Activated CD4-positive, CD25-positive, alpha-beta regulatory T cell treated with anti-CD3 and anti-CD28 coated beads, Interleukin-2, amount 50 U/mL, for 24 hours (primary cell): ENCODE data around the gene ZBTB12.
A peak's percentile ranks its signal among the peaks of the same experiment; 100 is the strongest.
"Not testable (repeated sequence)": the region's sequence is repeated elsewhere in the genome, so short reads cannot be mapped to it uniquely, and the experiment has no call there.

Experiments used
- ATAC-seq, 2 donors: fragments of 150-1000 bp; cut with Tn5 transposase; one replicate each; pipeline ENCODE4 v1.10.0; 2021; ENCODE audit warnings: mild to moderate bottlenecking in 1 of 2, moderate library complexity in 1 of 2

Gene ZBTB12

GRCh38 chr6:31874084-31874670 is 27.7 kb downstream of the ZBTB12 start:
- no peak for ATAC-seq

- no peak for ATAC-seq
These were observed 30.7 kb downstream of the ZBTB12 start for GRCh38 chr6:31871046-31871659.

GRCh38 chr6:31870385-31870921 is 31.4 kb downstream of the ZBTB12 start:
- ATAC-seq: no peak

- no peak for ATAC-seq
These were observed 32.5 kb downstream of the ZBTB12 start for GRCh38 chr6:31869343-31869742.

- ATAC-seq: not testable (repeated sequence)
These were observed 33.3 kb downstream of the ZBTB12 start for GRCh38 chr6:31868658-31868971.

- no peak for ATAC-seq
These were observed 36.4 kb downstream of the ZBTB12 start for GRCh38 chr6:31865205-31866118.

- no peak for ATAC-seq
These were observed 37.1 kb downstream of the ZBTB12 start for GRCh38 chr6:31864818-31865204.

GRCh38 chr6:31864123-31864562 is 37.7 kb downstream of the ZBTB12 start:
- not testable (repeated sequence) for ATAC-seq

- ATAC-seq: peak; percentile 97 to 98
These were observed 39.3 kb downstream of the ZBTB12 start, which contains the start of gene NEU1 for GRCh38 chr6:31862344-31863235. TSS of gene NEU1 (minus strand) at chr6:31862821. CDS start at chr6:31862776, 45 bp downstream.

GRCh38 chr6:31861919-31862343 is 40.0 kb downstream of the ZBTB12 start:
- no peak for ATAC-seq

GRCh38 chr6:31861150-31861549 is 40.7 kb downstream of the ZBTB12 start:
- no peak for ATAC-seq

- no peak for ATAC-seq
These were observed 41.5 kb downstream of the ZBTB12 start for GRCh38 chr6:31860349-31860748.

GRCh38 chr6:31859923-31860322 is 42.0 kb downstream of the ZBTB12 start:
- ATAC-seq: no peak

- no peak for ATAC-seq
These were observed 43.2 kb downstream of the ZBTB12 start for GRCh38 chr6:31858707-31859106.

GRCh38 chr6:31857774-31858173 is 44.1 kb downstream of the ZBTB12 start:
- ATAC-seq: not testable (repeated sequence)

- ATAC-seq: not testable (repeated sequence)
These were observed 49.7 kb downstream of the ZBTB12 start for GRCh38 chr6:31851980-31852718.

- no peak for ATAC-seq
These were observed 50.4 kb downstream of the ZBTB12 start for GRCh38 chr6:31851485-31851832.

- ATAC-seq: no peak
These were observed 51.0 kb downstream of the ZBTB12 start for GRCh38 chr6:31850765-31851484.
